DMS 273 (cell line): Measurements from ENCODE around the gene RAD54L.

ENCODE experiments used
- DNase-seq: peaks from one replicate; lab custom pipeline; 2025; ENCODE audit not compliant: unreplicated experiment; lab: John Stamatoyannopoulos, UW

The RAD54L gene

GRCh38 chr1:46284597-46285564 is 37.3 kb downstream of the RAD54L start:
- DNase-seq, result peak; percentile 64

- DNase-seq, result peak; percentile 96
Observed at GRCh38 chr1:46285730-46286477, 38.3 kb downstream of the RAD54L start.

- DNase-seq, result no peak
Observed at GRCh38 chr1:46288485-46289133, 41.0 kb downstream of the RAD54L start.

- DNase-seq, result no peak
Observed at GRCh38 chr1:46289134-46289494, 41.6 kb downstream of the RAD54L start.

- peak; percentile 31 for DNase-seq
Observed at GRCh38 chr1:46289976-46290375, 42.4 kb downstream of the RAD54L start.

- DNase-seq, result no peak
Observed at GRCh38 chr1:46295306-46295705, 47.7 kb downstream of the RAD54L start.

GRCh38 chr1:46298387-46298786 is 50.8 kb downstream of the RAD54L start:
- DNase-seq, result no peak

- DNase-seq, result no peak
Observed at GRCh38 chr1:46300673-46301405, 53.3 kb downstream of the RAD54L start.

- DNase-seq, result no peak
Observed at GRCh38 chr1:46301406-46301807, 53.8 kb downstream of the RAD54L start.

- DNase-seq, result peak; percentile 73
Observed at GRCh38 chr1:46301808-46302640, 54.5 kb downstream of the RAD54L start.

GRCh38 chr1:46302641-46303037 is 55.1 kb downstream of the RAD54L start:
- peak; percentile 67 for DNase-seq

GRCh38 chr1:46303038-46303871 is 55.7 kb downstream of the RAD54L start, which contains the start of the genes LRRC41 and UQCRH:
Gene LRRC41, minus strand, starts transcription at chr1:46303616. Its CDS starts 294 bp downstream, at chr1:46303322.
Gene UQCRH, plus strand, starts transcription at chr1:46303698. Its CDS starts 69 bp downstream, at chr1:46303767.
- DNase-seq, result peak; percentile 97

- no peak for DNase-seq
Observed at GRCh38 chr1:46303872-46304326, 56.3 kb downstream of the RAD54L start.

GRCh38 chr1:46306159-46306530 is 58.6 kb downstream of the RAD54L start:
- no peak for DNase-seq

- DNase-seq, result no peak
Observed at GRCh38 chr1:46309401-46310159, 62.0 kb downstream of the RAD54L start.

- DNase-seq, result no peak
Observed at GRCh38 chr1:46310321-46310720, 62.8 kb downstream of the RAD54L start.

GRCh38 chr1:46315669-46316403 is 68.3 kb downstream of the RAD54L start:
- DNase-seq, result peak; percentile 26
